ENCODE results near the gene YY1.

The YY1 gene

GRCh38 chr14:100312877-100313400 is 74.0 kb downstream of the YY1 start:
- Histone ChIP-seq H3K27me3 (ENCODE audit: control insufficient read depth, low read length) (peaks cover 4% of the 10 kb centered on the region; the same call in 1 of the 2 replicates), H3K4me3 (ENCODE audit: low read length) (no peak overlapping the region), H3F3A (ENCODE audit: control insufficient read depth, insufficient read depth) (no peaks in the 10 kb centered on the region), H3K4me2 (ENCODE audit: low read length) (no peak overlapping the region), H3K79me2 (ENCODE audit: control insufficient read depth, low read length) (no peaks in the 10 kb centered on the region), H3K4me1 (ENCODE audit: control insufficient read depth, low read length) (peaks cover 16% of the 10 kb centered on the region), H3K9me2 (replicated peaks; ENCODE audit: control insufficient read depth, low read length) (no peaks in the 10 kb centered on the region), H4K20me1 (ENCODE audit: control insufficient read depth, insufficient read depth, low read depth, low read length) (no peaks in the 10 kb centered on the region), H3K27ac (ENCODE audit: low read depth, low read length) (no peak overlapping the region), H3K9me3 (ENCODE audit: control insufficient read depth, insufficient read depth, low read length) (no peaks in the 10 kb centered on the region), H3K36me3 (ENCODE audit: control insufficient read depth, low read length) (no peaks in the 10 kb centered on the region)
- TF ChIP-seq CTCF (IDR thresholded peaks at IDR 0.05; ENCODE audit: low read depth, low read length, poor library complexity, severe bottlenecking) (no peak), EZH2phosphoT487 (IDR thresholded peaks at IDR 0.05; ENCODE audit: borderline replicate concordance, low read length) (no peak)

- no peaks in the 10 kb centered on the region for H3K9me2 ChIP-seq (replicated peaks; ENCODE audit: control insufficient read depth, low read length)
- peaks cover 20% of the 10 kb centered on the region for H3K4me1 ChIP-seq (ENCODE audit: control insufficient read depth, low read length)
- H3F3A ChIP-seq (ENCODE audit: control insufficient read depth, insufficient read depth), result no peaks in the 10 kb centered on the region
- H3K27ac ChIP-seq (ENCODE audit: low read depth, low read length), result no peak overlapping the region
- TF ChIP-seq EZH2phosphoT487 (IDR thresholded peaks at IDR 0.05; ENCODE audit: borderline replicate concordance, low read length) (no peak), CTCF (IDR thresholded peaks at IDR 0.05; ENCODE audit: low read depth, low read length, poor library complexity, severe bottlenecking) (no peak)
- peaks cover 4% of the 10 kb centered on the region; the same call in 1 of the 2 replicates for H3K27me3 ChIP-seq (ENCODE audit: control insufficient read depth, low read length)
- no peaks in the 10 kb centered on the region for H3K9me3 ChIP-seq (ENCODE audit: control insufficient read depth, insufficient read depth, low read length)
- no peaks in the 10 kb centered on the region for H4K20me1 ChIP-seq (ENCODE audit: control insufficient read depth, insufficient read depth, low read depth, low read length)
- H3K4me2 ChIP-seq (ENCODE audit: low read length), result no peak overlapping the region
- no peaks in the 10 kb centered on the region for H3K79me2 ChIP-seq (ENCODE audit: control insufficient read depth, low read length)
- H3K4me3 ChIP-seq (ENCODE audit: low read length), result no peak overlapping the region
- no peaks in the 10 kb centered on the region for H3K36me3 ChIP-seq (ENCODE audit: control insufficient read depth, low read length)
Measured at GRCh38 chr14:100313464-100314230, 74.7 kb downstream of the YY1 start.

GRCh38 chr14:100314724-100315123 is 75.8 kb downstream of the YY1 start:
- no peaks in the 10 kb centered on the region for H3K9me2 ChIP-seq (replicated peaks; ENCODE audit: control insufficient read depth, low read length)
- peaks cover 20% of the 10 kb centered on the region for H3K4me1 ChIP-seq (ENCODE audit: control insufficient read depth, low read length)
- no peak for TF ChIP-seq EZH2phosphoT487 (IDR thresholded peaks at IDR 0.05; ENCODE audit: borderline replicate concordance, low read length)
- no peak for TF ChIP-seq CTCF (IDR thresholded peaks at IDR 0.05; ENCODE audit: low read depth, low read length, poor library complexity, severe bottlenecking)
- no peak overlapping the region for H3K27ac ChIP-seq (ENCODE audit: low read depth, low read length)
- H3F3A ChIP-seq (ENCODE audit: control insufficient read depth, insufficient read depth), result no peaks in the 10 kb centered on the region
- H3K4me3 ChIP-seq (ENCODE audit: low read length), result no peak overlapping the region
- H3K36me3 ChIP-seq (ENCODE audit: control insufficient read depth, low read length), result no peaks in the 10 kb centered on the region
- no peaks in the 10 kb centered on the region for H3K79me2 ChIP-seq (ENCODE audit: control insufficient read depth, low read length)
- H4K20me1 ChIP-seq (ENCODE audit: control insufficient read depth, insufficient read depth, low read depth, low read length), result no peaks in the 10 kb centered on the region
- no peak overlapping the region for H3K4me2 ChIP-seq (ENCODE audit: low read length)
- no peaks in the 10 kb centered on the region for H3K9me3 ChIP-seq (ENCODE audit: control insufficient read depth, insufficient read depth, low read length)
- H3K27me3 ChIP-seq (ENCODE audit: control insufficient read depth, low read length), result no peaks in the 10 kb centered on the region

Data from DOHH2 (cell line).